Measurements from ENCODE around the gene GLRA3.

DNA sequence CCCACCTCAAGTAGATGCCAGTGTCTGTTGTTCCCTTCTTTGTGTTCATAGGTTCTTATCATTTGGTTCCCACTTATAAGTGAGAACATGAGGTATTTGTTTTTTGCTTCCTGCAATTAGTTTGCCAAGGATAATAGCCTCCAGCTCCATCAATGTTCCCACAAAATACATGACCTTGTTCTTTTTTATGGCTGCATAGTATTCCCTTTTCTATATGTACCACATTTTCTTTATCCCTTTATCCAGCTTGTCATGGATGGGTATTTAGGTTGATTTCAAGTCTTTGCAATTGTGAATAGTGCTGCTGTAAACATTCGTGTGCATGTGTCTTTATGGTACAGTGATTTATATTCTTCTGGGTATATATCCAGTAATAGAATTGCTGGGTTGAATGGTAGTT lies 138.4 kb downstream of the GLRA3 start:
- no peak for TF ChIP-seq CREB1 (CRISPR knock-in tag; IDR thresholded peaks at IDR 0.05; ENCODE audit: low read depth)
- TF ChIP-seq EZH2 (IDR thresholded peaks at IDR 0.05; ENCODE audit: low read depth, unreplicated experiment): no peak
- TF ChIP-seq, protein P1, sequence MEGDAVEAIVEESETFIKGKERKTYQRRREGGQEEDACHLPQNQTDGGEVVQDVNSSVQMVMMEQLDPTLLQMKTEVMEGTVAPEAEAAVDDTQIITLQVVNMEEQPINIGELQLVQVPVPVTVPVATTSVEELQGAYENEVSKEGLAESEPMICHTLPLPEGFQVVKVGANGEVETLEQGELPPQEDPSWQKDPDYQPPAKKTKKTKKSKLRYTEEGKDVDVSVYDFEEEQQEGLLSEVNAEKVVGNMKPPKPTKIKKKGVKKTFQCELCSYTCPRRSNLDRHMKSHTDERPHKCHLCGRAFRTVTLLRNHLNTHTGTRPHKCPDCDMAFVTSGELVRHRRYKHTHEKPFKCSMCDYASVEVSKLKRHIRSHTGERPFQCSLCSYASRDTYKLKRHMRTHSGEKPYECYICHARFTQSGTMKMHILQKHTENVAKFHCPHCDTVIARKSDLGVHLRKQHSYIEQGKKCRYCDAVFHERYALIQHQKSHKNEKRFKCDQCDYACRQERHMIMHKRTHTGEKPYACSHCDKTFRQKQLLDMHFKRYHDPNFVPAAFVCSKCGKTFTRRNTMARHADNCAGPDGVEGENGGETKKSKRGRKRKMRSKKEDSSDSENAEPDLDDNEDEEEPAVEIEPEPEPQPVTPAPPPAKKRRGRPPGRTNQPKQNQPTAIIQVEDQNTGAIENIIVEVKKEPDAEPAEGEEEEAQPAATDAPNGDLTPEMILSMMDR (conservative IDR thresholded peaks at IDR 0.05; ENCODE audit: low read depth in 2 of 2): no peak
- TF ChIP-seq, protein P2, sequence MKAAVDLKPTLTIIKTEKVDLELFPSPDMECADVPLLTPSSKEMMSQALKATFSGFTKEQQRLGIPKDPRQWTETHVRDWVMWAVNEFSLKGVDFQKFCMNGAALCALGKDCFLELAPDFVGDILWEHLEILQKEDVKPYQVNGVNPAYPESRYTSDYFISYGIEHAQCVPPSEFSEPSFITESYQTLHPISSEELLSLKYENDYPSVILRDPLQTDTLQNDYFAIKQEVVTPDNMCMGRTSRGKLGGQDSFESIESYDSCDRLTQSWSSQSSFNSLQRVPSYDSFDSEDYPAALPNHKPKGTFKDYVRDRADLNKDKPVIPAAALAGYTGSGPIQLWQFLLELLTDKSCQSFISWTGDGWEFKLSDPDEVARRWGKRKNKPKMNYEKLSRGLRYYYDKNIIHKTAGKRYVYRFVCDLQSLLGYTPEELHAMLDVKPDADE (IDR thresholded peaks at IDR 0.05): no peak
- no peak for TF ChIP-seq EZH2phosphoT487 (IDR thresholded peaks at IDR 0.05; ENCODE audit: unreplicated experiment)
- TF ChIP-seq POLR2AphosphoS5 (IDR thresholded peaks at IDR 0.05; ENCODE audit: low read depth): no peak
- TF ChIP-seq, protein P3, sequence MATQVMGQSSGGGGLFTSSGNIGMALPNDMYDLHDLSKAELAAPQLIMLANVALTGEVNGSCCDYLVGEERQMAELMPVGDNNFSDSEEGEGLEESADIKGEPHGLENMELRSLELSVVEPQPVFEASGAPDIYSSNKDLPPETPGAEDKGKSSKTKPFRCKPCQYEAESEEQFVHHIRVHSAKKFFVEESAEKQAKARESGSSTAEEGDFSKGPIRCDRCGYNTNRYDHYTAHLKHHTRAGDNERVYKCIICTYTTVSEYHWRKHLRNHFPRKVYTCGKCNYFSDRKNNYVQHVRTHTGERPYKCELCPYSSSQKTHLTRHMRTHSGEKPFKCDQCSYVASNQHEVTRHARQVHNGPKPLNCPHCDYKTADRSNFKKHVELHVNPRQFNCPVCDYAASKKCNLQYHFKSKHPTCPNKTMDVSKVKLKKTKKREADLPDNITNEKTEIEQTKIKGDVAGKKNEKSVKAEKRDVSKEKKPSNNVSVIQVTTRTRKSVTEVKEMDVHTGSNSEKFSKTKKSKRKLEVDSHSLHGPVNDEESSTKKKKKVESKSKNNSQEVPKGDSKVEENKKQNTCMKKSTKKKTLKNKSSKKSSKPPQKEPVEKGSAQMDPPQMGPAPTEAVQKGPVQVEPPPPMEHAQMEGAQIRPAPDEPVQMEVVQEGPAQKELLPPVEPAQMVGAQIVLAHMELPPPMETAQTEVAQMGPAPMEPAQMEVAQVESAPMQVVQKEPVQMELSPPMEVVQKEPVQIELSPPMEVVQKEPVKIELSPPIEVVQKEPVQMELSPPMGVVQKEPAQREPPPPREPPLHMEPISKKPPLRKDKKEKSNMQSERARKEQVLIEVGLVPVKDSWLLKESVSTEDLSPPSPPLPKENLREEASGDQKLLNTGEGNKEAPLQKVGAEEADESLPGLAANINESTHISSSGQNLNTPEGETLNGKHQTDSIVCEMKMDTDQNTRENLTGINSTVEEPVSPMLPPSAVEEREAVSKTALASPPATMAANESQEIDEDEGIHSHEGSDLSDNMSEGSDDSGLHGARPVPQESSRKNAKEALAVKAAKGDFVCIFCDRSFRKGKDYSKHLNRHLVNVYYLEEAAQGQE (IDR thresholded peaks at IDR 0.05; ENCODE audit: unreplicated experiment): no peak
- no peak for TF ChIP-seq ZNF331 (CRISPR knock-in tag; IDR thresholded peaks at IDR 0.05; ENCODE audit: low read depth)
- TF ChIP-seq NANOG (IDR thresholded peaks at IDR 0.05; ENCODE audit: borderline replicate concordance): no peak
- no peak for TF ChIP-seq JUNB (IDR thresholded peaks at IDR 0.05; ENCODE audit: unreplicated experiment)
- TF ChIP-seq ZNF114 (CRISPR knock-in tag; IDR thresholded peaks at IDR 0.05): no peak
- TF ChIP-seq, protein P4, sequence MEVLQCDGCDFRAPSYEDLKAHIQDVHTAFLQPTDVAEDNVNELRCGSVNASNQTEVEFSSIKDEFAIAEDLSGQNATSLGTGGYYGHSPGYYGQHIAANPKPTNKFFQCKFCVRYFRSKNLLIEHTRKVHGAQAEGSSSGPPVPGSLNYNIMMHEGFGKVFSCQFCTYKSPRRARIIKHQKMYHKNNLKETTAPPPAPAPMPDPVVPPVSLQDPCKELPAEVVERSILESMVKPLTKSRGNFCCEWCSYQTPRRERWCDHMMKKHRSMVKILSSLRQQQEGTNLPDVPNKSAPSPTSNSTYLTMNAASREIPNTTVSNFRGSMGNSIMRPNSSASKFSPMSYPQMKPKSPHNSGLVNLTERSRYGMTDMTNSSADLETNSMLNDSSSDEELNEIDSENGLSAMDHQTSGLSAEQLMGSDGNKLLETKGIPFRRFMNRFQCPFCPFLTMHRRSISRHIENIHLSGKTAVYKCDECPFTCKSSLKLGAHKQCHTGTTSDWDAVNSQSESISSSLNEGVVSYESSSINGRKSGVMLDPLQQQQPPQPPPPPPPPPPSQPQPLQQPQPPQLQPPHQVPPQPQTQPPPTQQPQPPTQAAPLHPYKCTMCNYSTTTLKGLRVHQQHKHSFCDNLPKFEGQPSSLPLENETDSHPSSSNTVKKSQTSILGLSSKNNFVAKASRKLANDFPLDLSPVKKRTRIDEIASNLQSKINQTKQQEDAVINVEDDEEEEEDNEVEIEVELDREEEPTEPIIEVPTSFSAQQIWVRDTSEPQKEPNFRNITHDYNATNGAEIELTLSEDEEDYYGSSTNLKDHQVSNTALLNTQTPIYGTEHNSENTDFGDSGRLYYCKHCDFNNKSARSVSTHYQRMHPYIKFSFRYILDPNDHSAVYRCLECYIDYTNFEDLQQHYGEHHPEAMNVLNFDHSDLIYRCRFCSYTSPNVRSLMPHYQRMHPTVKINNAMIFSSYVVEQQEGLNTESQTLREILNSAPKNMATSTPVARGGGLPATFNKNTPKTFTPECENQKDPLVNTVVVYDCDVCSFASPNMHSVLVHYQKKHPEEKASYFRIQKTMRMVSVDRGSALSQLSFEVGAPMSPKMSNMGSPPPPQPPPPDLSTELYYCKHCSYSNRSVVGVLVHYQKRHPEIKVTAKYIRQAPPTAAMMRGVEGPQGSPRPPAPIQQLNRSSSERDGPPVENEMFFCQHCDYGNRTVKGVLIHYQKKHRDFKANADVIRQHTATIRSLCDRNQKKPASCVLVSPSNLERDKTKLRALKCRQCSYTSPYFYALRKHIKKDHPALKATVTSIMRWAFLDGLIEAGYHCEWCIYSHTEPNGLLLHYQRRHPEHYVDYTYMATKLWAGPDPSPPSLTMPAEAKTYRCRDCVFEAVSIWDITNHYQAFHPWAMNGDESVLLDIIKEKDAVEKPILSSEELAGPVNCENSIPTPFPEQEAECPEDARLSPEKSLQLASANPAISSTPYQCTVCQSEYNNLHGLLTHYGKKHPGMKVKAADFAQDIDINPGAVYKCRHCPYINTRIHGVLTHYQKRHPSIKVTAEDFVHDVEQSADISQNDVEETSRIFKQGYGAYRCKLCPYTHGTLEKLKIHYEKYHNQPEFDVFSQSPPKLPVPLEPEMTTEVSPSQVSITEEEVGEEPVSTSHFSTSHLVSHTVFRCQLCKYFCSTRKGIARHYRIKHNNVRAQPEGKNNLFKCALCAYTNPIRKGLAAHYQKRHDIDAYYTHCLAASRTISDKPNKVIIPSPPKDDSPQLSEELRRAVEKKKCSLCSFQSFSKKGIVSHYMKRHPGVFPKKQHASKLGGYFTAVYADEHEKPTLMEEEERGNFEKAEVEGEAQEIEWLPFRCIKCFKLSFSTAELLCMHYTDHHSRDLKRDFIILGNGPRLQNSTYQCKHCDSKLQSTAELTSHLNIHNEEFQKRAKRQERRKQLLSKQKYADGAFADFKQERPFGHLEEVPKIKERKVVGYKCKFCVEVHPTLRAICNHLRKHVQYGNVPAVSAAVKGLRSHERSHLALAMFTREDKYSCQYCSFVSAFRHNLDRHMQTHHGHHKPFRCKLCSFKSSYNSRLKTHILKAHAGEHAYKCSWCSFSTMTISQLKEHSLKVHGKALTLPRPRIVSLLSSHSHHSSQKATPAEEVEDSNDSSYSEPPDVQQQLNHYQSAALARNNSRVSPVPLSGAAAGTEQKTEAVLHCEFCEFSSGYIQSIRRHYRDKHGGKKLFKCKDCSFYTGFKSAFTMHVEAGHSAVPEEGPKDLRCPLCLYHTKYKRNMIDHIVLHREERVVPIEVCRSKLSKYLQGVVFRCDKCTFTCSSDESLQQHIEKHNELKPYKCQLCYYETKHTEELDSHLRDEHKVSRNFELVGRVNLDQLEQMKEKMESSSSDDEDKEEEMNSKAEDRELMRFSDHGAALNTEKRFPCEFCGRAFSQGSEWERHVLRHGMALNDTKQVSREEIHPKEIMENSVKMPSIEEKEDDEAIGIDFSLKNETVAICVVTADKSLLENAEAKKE (CRISPR knock-in tag; IDR thresholded peaks at IDR 0.05): no peak
- TF ChIP-seq STAT1 (IDR thresholded peaks at IDR 0.05; ENCODE audit: unreplicated experiment): no peak

Measured in GM23338 (cell line).